Skeletal muscle cell (primary cell): ENCODE results near the gene JUP.
A peak's percentile ranks its signal among the peaks of the same experiment; 100 is the strongest.

Source experiments
- DNase-seq: peaks from one replicate; pipeline ENCODE4 v3.0.0-alpha.2; 2010; ENCODE audit warnings: low read depth
- H3K4me3 ChIP-seq: 2 replicates; pipeline ENCODE4 v1.5.1; 2011; ENCODE audit warnings: low read depth, mild to moderate bottlenecking, control low read depth, low read length, moderate library complexity

The JUP gene

DNA sequence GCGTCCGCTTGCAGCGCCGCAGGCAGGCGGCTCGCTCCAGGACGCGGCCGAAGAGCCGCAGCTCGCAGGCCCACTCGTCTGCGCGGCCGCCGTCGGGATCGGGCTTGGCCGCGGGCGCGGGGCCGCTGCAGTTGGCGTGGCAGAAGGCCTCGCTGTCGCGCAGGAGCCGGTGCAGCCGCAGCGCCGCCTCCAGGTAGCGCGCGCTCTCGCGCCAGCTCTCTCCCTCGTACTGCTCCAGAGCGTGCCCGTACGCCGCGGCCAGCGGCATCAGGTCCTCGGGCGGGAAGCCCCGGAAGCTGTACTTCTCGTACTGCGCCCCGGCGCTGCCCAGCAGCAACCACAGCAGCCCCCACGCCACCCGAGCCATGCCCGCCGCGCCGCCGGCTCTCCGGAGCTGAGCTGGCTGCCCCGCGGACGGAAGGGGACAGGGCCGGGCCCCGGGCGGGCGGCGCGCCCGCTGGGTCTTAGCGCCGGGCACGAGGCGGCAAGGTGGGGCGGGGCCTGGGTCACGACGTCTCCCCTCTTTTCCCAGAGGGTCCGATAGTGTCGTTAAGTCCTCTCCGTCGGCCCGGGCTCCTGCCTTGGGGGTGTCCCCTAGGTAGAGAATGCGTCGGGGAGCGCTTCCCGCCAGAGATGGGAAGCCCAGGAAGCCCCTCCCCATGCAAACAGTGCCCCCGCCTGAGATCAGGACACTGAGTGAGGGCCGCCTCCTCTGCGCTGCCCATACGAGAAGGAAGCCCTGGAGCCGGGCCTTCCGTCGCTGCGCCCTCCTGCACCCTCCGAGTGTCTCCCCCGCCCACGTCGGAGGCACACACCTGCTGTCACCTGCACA, 25.3 kb upstream of the JUP start, which contains the start of gene P3H4:
TSS of gene P3H4 (minus strand) at position 401 of the 832 bp plus-strand sequence. CDS start at position 367, 34 bp downstream.
- DNase-seq = peak; percentile 45
- peak within 1 kb of the TSS; percentile 62 for H3K4me3 ChIP-seq

DNA sequence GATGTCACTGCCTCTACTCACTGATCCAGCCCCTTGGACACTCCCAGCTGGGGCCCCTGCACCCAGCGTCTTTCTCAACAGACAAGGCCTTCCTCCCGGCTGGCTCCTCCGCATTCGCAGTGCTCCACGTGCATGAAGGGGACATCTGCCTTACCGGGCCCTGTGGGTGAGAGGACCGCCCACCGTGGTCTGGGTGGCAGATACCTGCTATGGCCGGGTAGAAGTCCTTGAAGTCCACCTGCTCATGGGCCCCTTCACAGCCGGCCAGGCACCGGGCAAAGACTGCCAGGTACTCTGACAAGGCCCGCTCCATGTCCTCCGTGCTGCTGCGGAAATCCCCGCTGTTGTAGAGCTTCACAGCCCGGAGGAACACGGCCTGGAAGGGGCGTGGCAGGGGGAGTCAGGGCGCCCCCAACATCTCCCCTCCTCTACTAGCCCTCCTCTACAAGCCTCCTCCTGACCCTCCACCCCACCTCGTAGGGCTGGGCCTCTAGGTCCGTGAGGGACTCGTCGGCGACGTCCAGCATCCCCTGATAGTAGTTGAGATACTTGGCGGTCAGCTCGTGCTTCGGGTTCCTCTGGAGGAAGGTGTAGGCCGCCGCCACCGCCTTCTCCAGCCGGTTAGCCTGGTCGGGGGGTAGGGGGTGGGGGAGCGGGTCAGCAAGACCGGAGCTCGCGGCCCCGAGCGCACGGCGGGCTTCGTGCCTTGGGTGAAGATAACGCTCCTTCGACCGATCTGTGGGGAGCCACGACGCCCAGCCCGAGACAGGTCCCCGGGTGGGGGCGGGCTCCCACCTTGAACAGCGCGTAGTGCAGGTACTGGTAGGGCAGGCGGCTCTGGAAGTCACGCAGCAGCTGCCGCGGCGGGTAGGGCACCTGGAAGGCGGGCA, 24.4 kb upstream of the JUP start:
- H3K4me3 ChIP-seq = peak overlapping the region; percentile 62
- DNase-seq = no peak

DNA sequence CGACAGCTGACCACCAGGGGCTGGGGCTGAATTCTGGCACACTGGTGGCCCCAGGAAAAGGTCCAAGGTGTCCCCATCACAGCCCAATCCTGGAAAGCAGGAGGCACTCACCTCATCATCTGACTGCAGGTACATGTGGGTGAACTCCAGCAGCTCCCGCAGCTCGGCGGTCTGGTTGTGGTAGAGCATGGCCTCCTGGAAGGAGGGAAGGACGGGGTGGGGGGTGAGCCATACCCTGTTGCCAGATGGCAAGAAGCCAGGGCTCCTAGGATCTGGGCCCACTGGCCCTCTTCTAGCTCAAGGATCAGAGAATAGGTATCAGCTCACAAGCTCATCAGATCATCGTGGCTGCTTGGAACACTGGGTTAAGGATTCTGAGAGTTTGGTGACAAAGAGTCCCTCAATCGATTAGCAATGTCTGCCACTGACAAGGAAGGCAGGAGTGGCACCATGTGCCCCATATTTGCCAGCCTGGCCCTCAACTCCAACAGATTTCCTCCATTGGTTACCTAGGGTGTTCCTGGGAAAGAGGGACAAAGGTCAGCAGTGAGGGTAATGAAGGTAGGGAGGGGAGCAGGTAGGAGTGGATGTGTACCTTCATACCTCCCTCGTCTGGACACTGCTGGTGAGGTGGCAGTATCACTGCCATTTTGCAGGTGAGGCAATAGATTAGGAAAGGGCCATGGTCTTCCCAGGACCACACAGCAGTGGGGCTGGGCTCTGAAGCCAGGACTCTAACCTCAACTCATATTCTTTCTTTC, 20.4 kb upstream of the JUP start:
- DNase-seq = no peak
- no peak overlapping the region for H3K4me3 ChIP-seq

GRCh38 chr17:41803049-41804020, 16.8 kb upstream of the JUP start:
- no peak overlapping the region for H3K4me3 ChIP-seq
- no peak for DNase-seq

GRCh38 chr17:41801374-41802271, 15.1 kb upstream of the JUP start:
- DNase-seq = no peak
- no peak overlapping the region for H3K4me3 ChIP-seq

DNA sequence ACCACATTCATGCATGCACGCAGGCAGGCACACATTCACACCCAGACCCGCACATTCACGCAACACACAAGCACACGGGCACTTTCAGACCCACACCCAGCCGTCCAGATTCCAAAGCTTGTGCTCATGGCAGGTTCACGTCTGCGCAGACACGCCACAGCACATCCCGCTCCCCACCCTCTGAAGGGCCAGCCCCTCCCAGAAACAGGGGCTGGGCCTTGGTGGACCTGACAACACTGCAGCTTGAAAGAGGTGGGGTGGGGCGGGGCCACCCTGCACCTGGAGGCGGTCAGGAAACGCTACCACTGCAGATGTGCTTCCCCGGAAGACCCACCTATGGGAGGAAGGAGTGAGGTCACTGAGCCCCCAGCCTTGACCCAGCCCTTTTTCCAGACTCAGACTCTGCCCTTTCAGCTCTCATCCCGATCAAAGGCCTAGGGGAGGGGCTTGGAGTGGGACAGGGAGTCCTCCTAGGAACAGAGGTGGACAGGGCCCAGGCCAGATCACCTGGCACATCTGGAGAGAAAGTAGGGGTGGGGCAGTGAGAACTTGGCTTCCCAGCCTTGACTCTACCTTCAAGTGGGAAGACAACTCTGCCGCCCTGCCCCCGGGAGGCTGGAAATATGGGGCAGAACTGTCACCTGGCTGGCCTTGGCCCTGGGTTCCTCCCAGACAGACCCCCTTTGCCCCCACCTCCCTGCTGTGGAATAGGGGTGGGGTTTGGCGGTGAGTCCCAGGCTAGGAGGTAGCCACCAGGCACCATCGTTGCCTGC, 14.3 kb upstream of the JUP start:
- no peak overlapping the region for H3K4me3 ChIP-seq
- DNase-seq = no peak

GRCh38 chr17:41799366-41799765, 12.9 kb upstream of the JUP start:
- no peak overlapping the region for H3K4me3 ChIP-seq

GRCh38 chr17:41797377-41797776, 10.9 kb upstream of the JUP start:
- no peak for DNase-seq
- H3K4me3 ChIP-seq = no peak overlapping the region

More at GRCh38 chr17:41799366-41799765, 12.9 kb upstream of the JUP start:
- DNase-seq = no peak

DNA sequence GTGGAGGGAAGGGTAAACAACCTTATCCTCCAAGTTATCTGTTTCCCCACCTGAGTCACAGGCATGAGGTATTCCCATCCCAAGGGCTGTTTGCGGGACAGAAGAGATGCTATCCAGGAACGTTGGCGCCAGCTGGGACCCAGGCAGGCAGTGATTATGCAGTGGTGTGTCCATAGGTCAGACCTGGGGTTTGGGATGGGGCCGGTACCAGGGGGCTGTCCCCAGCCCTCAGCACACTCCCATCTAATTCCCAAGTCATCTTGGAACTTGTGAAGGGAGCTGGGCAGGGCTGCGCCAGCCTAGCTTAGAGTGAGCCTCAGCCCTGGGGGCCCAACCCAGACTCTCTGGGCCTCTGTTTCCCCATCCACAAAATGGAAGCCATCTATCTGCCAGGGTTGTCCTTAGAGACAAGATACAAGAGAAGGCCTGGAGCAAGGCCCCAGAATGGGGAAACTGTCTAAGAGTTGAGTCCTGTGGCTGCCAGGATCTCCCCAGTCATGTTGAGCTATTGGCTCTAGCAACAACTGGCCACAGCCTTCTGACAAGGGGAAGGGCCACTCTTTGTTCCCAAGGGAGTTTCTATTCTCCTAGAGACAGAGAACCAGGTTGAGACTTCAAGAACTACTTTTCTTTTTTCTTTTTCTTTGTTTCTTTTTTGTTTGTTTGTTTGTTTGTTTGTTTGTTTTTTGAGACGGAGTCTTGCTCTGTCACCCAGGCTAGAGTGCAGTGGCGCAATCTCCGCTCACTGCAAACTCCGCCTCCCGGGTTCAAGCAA, 9.8 kb upstream of the JUP start:
- DNase-seq = no peak
- H3K4me3 ChIP-seq = no peak overlapping the region

DNA sequence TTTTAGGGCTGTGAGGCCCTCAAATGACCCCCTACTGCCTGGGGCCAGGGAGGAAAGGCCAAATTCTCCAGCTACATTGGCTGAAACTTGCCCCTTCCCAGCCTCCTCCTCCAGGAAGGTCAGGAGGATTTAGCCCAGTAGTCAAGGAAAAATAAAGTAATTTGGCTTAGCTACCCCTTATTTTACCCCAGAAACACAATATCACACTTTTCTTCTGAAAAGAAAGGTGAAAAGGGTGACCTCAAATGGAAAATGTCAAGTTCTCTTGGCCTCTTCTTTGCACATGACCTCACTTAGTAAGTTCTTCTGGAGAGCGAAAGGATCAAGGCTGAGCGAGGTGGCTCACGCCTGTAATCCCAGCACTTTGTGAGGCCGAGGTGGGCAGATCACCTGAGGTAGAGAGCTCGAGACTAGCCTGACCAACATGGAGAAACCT, 8.0 kb upstream of the JUP start:
- no peak for DNase-seq
- no peak overlapping the region for H3K4me3 ChIP-seq

DNA sequence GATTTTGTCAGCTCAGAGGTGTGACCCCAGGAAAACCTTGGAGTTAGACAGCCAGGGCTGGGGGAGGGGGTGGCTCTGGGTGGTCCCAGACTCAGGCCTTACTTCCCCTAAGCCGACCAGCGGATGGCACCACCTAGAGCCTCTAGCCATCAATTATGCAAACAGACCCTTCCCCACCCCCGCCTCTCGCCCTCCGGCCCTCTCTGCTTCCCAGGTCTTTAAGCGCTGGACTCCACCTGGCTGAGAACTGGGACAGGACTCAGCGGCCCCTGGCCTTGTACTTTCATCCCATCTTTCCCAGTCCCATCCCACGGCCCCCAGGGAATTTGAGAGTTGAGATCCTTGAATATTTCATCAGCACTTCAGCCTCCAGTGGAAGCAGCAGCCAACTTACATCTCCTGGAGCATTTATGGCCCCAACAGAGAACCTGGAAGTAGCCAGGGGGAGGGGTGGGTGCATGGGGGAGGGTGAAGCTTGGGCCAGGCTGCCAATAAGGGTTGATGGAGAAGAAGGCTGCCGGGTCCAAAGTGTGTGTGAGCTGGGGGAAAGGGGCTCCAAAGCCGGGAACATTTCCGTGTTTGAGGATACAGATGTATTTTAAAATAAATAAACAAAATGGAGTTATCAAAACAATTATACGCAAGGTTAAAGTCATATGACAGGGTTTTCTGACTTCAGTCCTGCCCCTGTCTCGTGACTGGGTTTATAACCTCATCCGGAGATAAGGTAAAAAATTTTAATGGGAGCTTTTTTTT, 7.5 kb upstream of the JUP start:
- no peak overlapping the region for H3K4me3 ChIP-seq
- no peak for DNase-seq

DNA sequence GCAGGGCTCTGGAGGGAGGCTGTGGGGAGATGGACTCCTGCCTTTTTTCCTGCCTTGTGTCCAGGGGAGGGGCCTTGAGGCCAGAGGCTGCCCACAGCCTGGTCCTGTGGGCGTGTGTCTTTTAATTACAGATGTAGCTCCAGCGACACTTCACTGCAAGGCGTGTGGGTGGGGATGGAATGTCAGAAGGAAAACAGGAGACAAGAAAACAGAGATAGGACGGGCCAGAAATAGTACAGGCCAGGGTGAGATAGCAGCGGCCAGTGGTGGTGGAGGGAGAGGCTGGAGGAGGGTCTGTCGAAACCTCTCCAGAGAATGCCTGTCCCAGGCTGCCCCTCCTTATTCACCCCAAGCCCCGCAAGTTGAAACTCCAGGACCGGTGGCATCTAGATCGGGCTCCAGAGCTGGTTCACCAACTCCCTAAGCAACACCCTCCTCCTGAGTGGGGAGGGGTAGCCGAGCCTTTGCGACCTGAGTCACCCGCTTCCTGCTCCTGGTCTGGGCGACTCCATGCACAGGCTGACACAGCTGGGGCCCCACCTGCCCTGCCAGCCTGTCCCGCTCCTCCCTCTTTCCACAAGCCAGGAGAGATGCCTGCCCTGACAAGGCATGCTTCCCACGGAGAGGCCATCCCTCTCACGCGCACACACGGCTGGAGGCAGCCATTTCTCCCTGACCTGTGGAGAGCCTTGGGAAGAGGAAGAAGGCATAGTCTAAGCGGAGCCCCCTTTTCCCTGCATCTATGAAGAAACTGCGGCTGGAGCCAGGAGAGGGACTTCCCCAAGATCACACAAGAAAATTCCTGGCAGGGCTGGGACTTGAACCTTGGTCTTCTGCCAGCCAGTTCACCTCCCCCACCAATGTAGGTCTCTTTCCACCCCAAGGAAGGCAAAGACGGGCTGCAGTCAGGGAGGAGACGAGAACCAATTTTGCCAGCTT, 6.6 kb upstream of the JUP start:
- DNase-seq = no peak
- H3K4me3 ChIP-seq = no peak overlapping the region

DNA sequence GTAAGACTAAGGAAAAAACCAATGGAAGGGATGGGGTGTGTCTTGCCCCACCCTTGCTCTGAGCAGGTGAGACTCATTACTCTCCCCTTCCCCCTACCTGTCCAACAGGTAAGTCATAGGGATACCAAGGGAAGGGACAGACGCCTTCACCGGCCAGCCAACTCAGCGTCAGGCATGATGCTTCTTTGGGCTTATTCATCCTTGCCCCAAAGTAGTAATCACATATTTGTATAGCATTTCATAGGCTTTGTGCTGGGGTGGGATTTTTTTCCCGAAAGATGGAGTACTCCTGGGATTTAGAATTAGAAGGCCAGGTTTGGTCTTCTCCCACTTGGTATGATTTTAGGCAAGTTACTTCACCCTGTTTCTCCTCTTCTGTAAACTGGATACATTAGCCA, 509 bp upstream of the JUP start:
- H3K4me3 ChIP-seq = no peak overlapping the region
- DNase-seq = no peak

DNA sequence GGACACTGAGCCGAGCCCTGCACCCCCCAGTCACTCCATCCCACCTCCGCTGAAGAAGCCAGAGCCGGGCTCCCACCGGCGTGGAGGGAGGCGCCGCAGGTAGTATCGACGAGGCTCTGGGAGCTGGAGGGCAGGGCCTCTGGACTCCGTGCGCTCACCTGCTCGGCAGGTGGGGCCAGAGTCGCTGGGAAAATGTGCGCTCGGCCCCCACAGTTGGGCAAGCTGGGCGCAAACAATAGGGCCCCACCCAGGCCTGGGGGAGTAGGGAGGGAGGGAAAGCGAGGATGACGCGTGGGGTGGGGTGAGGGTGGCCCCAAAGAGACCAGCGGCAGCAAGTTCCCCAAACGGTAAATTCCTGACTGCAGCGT, 668 bp downstream of the JUP start:
- peak overlapping the region; percentile 49 for H3K4me3 ChIP-seq
- no peak for DNase-seq
